ENCODE results near the gene TH. TPM values are rescaled to one million over a fixed set of nuclear protein-coding genes. Genes with fewer than 3 reads are reported as not detected.

The TH gene
- total RNA-seq, 1 experiment from 2014 or later: not detected

- H3K4me1 ChIP-seq: peaks cover 10% of the 10 kb centered on the region; the same call in 1 of the 2 replicates
- H3K36me3 ChIP-seq (ENCODE audit: control insufficient read depth, insufficient read depth, low read length): no peaks in the 10 kb centered on the region
- Mint-ChIP-seq H3K36me3 (ENCODE audit: insufficient read depth, unreplicated experiment) (no peaks in the 10 kb centered on the region), H3K9me3 (ENCODE audit: unreplicated experiment) (no peaks in the 10 kb centered on the region), H3K4me1 (ENCODE audit: low read depth, unreplicated experiment) (no peaks in the 10 kb centered on the region), H3K4me3 (ENCODE audit: unreplicated experiment) (no peak overlapping the region), H3K27ac (ENCODE audit: unreplicated experiment) (no peak overlapping the region), H3K27me3 (ENCODE audit: insufficient read depth, unreplicated experiment) (no peaks in the 10 kb centered on the region)
- no peaks in the 10 kb centered on the region for H3K27me3 ChIP-seq (replicated peaks; ENCODE audit: control insufficient read depth, insufficient read depth, low read length)
- intact Hi-C loops (cut with micrococcal nuclease; ENCODE audit: unreplicated experiment): loop anchor here (2.0 kb wide), 1 partner anchor 112 kb away; no protein-coding TSS in a partner anchor
- no TSS peak for BruUV-seq (replicated peaks)
- POLR2A ChIA-PET: no interaction called here
- CTCF ChIA-PET: interaction anchor here (1.0 to 5.0 kb wide), 8 partner anchors 10 to 232 kb away, joined by 3 to 55 read pairs (median 6); no protein-coding TSS in a partner anchor
- H3K4me3 ChIP-seq (ENCODE audit: low read depth, low read length): no peak overlapping the region
- TF ChIP-seq, protein P1, sequence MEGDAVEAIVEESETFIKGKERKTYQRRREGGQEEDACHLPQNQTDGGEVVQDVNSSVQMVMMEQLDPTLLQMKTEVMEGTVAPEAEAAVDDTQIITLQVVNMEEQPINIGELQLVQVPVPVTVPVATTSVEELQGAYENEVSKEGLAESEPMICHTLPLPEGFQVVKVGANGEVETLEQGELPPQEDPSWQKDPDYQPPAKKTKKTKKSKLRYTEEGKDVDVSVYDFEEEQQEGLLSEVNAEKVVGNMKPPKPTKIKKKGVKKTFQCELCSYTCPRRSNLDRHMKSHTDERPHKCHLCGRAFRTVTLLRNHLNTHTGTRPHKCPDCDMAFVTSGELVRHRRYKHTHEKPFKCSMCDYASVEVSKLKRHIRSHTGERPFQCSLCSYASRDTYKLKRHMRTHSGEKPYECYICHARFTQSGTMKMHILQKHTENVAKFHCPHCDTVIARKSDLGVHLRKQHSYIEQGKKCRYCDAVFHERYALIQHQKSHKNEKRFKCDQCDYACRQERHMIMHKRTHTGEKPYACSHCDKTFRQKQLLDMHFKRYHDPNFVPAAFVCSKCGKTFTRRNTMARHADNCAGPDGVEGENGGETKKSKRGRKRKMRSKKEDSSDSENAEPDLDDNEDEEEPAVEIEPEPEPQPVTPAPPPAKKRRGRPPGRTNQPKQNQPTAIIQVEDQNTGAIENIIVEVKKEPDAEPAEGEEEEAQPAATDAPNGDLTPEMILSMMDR (IDR thresholded peaks at IDR 0.05; ENCODE audit: insufficient read depth in 1 of 2, low read depth in 1 of 2, low read length in 1 of 2, severe bottlenecking in 1 of 2, unreplicated experiment in 1 of 2): no peak
- H3K9me3 ChIP-seq: no peaks in the 10 kb centered on the region
- DNase-seq: no peak
These were observed 15.7 kb upstream of the TH start for GRCh38 chr11:2187280-2187707.

DNA sequence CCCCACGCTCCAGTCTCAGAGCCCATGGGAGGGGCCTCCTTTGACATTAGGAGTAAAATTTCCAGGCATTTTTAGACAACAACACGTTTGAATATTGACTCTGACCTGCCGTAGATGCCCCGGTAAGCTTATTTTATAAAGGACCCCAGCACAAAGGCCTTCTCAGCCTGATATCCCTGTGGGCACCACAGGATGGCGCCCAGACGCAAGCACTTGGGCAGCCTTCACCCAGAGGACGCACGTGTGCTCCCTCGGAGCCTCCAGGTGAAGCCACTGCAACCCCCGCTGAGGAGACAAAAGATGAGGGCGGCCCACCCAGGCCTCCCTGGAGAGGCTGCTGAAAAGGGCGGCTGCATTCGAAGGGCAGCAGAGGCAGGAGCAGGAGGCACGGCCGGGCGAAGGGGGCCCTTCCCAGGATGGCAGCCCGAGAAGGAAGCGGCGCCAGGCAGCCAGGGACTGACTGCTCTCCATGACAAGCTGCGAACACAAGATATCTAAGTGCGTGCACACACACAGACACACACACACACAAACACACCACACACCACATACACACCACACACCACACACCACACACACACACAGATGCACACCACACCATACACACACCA lies 15.2 kb upstream of the TH start:
- Histone ChIP-seq H3K9me3 (no peaks in the 10 kb centered on the region), H3K36me3 (ENCODE audit: control insufficient read depth, insufficient read depth, low read length) (no peaks in the 10 kb centered on the region), H3K27me3 (replicated peaks; ENCODE audit: control insufficient read depth, insufficient read depth, low read length) (no peaks in the 10 kb centered on the region), H3K4me1 (peaks cover 10% of the 10 kb centered on the region; the same call in 1 of the 2 replicates), H3K4me3 (ENCODE audit: low read depth, low read length) (no peak overlapping the region)
- Mint-ChIP-seq H3K9me3 (ENCODE audit: unreplicated experiment) (no peaks in the 10 kb centered on the region), H3K27me3 (ENCODE audit: insufficient read depth, unreplicated experiment) (no peaks in the 10 kb centered on the region), H3K4me3 (ENCODE audit: unreplicated experiment) (no peak overlapping the region), H3K4me1 (ENCODE audit: low read depth, unreplicated experiment) (no peaks in the 10 kb centered on the region), H3K27ac (ENCODE audit: unreplicated experiment) (no peak overlapping the region), H3K36me3 (ENCODE audit: insufficient read depth, unreplicated experiment) (no peaks in the 10 kb centered on the region)
- ChIA-PET POLR2A (no interaction called here), CTCF (interaction anchor here (0.6 to 5.0 kb wide), 19 partner anchors 11 to 245 kb away, joined by 3 to 55 read pairs (median 4); partner anchors contain the start of gene TH)
- TF ChIP-seq, protein P1 (IDR thresholded peaks at IDR 0.05; ENCODE audit: insufficient read depth in 1 of 2, low read depth in 1 of 2, low read length in 1 of 2, severe bottlenecking in 1 of 2, unreplicated experiment in 1 of 2): peak; percentile 69 to 82
- intact Hi-C loops (cut with micrococcal nuclease; ENCODE audit: unreplicated experiment): loop anchor here (2.0 kb wide), 1 partner anchor 112 kb away; no protein-coding TSS in a partner anchor
- DNase-seq: peak in 1 of 2 experiments; percentile 71
- BruUV-seq (replicated peaks): no TSS peak

DNA sequence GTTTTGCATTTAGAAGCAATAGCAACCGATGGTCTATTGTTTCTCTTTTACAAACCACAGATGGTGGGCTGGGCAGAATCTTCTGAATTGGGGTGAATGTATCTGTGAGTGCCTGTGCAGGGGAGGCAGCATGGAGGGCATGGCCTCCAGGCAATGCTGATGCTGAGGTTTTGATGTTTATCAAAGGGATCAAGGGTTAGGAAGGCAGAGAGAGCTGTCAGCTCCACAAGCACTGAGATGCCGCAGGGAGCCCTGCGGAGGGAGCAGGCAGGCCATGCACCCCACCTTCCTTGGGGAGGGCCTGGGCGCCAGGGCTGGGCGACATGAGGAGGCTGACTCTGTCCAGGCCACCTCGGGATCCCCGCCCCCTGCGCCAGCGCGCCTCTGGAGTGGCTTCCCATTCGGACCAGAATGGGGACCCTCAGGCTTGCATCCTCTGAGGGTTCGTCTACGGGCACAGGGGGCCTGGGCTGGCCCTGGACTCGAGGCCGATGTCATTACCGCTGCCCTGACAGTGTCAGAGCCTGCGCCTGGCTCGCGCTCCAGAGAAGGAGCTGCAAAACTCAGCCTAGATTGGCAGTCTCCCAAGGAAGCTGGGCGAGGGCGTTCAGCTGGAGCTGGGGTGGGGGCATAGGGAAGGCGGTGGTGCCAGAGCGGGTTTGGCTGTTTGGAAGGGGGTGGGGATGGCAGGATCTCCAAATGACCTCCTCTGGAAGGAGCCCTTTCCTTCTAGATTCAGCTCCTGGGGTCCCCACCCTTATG lies 13.9 kb upstream of the TH start:
- Mint-ChIP-seq H3K4me3 (ENCODE audit: unreplicated experiment) (no peak overlapping the region), H3K9me3 (ENCODE audit: unreplicated experiment) (no peaks in the 10 kb centered on the region), H3K4me1 (ENCODE audit: low read depth, unreplicated experiment) (no peaks in the 10 kb centered on the region), H3K27me3 (ENCODE audit: insufficient read depth, unreplicated experiment) (no peaks in the 10 kb centered on the region), H3K27ac (ENCODE audit: unreplicated experiment) (no peak overlapping the region), H3K36me3 (ENCODE audit: insufficient read depth, unreplicated experiment) (no peaks in the 10 kb centered on the region)
- ChIA-PET POLR2A (no interaction called here), CTCF (interaction anchor here (0.6 to 5.0 kb wide), 12 partner anchors 12 to 588 kb away, joined by 3 to 55 read pairs (median 4); partner anchors contain the start of genes KRTAP5-2 and TH)
- peaks cover 14% of the 10 kb centered on the region for H3K4me1 ChIP-seq
- intact Hi-C loops (cut with micrococcal nuclease; ENCODE audit: unreplicated experiment): loop anchor here (2.0 kb wide), 1 partner anchor 113 kb away; no protein-coding TSS in a partner anchor
- no peaks in the 10 kb centered on the region for H3K9me3 ChIP-seq
- no peak for DNase-seq
- no peaks in the 10 kb centered on the region for H3K36me3 ChIP-seq (ENCODE audit: control insufficient read depth, insufficient read depth, low read length)
- H3K4me3 ChIP-seq (ENCODE audit: low read depth, low read length): no peak overlapping the region
- TF ChIP-seq, protein P1 (IDR thresholded peaks at IDR 0.05; ENCODE audit: insufficient read depth in 1 of 2, low read depth in 1 of 2, low read length in 1 of 2, severe bottlenecking in 1 of 2, unreplicated experiment in 1 of 2): no peak
- BruUV-seq (replicated peaks): no TSS peak
- no peaks in the 10 kb centered on the region for H3K27me3 ChIP-seq (replicated peaks; ENCODE audit: control insufficient read depth, insufficient read depth, low read length)
